ENCODE data around the gene PSMG1. TPM values are rescaled to one million over a fixed set of nuclear protein-coding genes. Genes with fewer than 3 reads are reported as not detected.
"Not testable (repeated sequence)": the region's sequence is repeated elsewhere in the genome, so short reads cannot be mapped to it uniquely, and the experiment has no call there.

PSMG1 gene
- polyA plus RNA-seq, 1 experiment: 60.0 TPM

- POLR2A ChIA-PET: no interaction called here
- no peak for TF ChIP-seq CTCF (IDR thresholded peaks at IDR 0.05; ENCODE audit: low read depth, low read length)
- no peak overlapping the region for H3K4me3 ChIP-seq (ENCODE audit: low read depth, low read length)
- H3K9me3 ChIP-seq (ENCODE audit: control insufficient read depth, insufficient read depth, low read length): no peaks in the 10 kb centered on the region
- no peak overlapping the region for H3K27ac ChIP-seq (ENCODE audit: low read depth, low read length)
- no peaks in the 10 kb centered on the region for H3K27me3 ChIP-seq (ENCODE audit: control insufficient read depth, insufficient read depth, low read length)
- CTCF ChIA-PET: no interaction called here
- DNase-seq (ENCODE audit: low read depth, low spot score): no peak
These were observed 38.2 kb upstream of the PSMG1 start for GRCh38 chr21:39221282-39221996.

GRCh38 chr21:39220875-39221274 lies 37.6 kb upstream of the PSMG1 start:
- H3K9me3 ChIP-seq (ENCODE audit: control insufficient read depth, insufficient read depth, low read length); H3K27me3 ChIP-seq (ENCODE audit: control insufficient read depth, insufficient read depth, low read length); H3K27ac ChIP-seq (ENCODE audit: low read depth, low read length); CTCF ChIA-PET; POLR2A ChIA-PET; H3K4me3 ChIP-seq (ENCODE audit: low read depth, low read length); DNase-seq (ENCODE audit: low read depth, low spot score): not testable (repeated sequence)

- no peak for TF ChIP-seq CTCF (IDR thresholded peaks at IDR 0.05; ENCODE audit: low read depth, low read length)
- Histone ChIP-seq H3K27ac (ENCODE audit: low read depth, low read length) (no peak overlapping the region), H3K4me3 (ENCODE audit: low read depth, low read length) (no peak overlapping the region), H3K9me3 (ENCODE audit: control insufficient read depth, insufficient read depth, low read length) (no peaks in the 10 kb centered on the region), H3K27me3 (ENCODE audit: control insufficient read depth, insufficient read depth, low read length) (no peaks in the 10 kb centered on the region)
- DNase-seq (ENCODE audit: low read depth, low spot score): no peak
- ChIA-PET CTCF (no interaction called here), POLR2A (no interaction called here)
These were observed 36.9 kb upstream of the PSMG1 start for GRCh38 chr21:39220150-39220549.

GRCh38 chr21:39218082-39218409 lies 34.8 kb upstream of the PSMG1 start:
- ChIA-PET CTCF (no interaction called here), POLR2A (no interaction called here)
- no peak for DNase-seq (ENCODE audit: low read depth, low spot score)
- Histone ChIP-seq H3K27me3 (ENCODE audit: control insufficient read depth, insufficient read depth, low read length) (no peaks in the 10 kb centered on the region), H3K27ac (ENCODE audit: low read depth, low read length) (no peak overlapping the region), H3K4me3 (ENCODE audit: low read depth, low read length) (no peak overlapping the region), H3K9me3 (ENCODE audit: control insufficient read depth, insufficient read depth, low read length) (no peaks in the 10 kb centered on the region)
- no peak for TF ChIP-seq CTCF (IDR thresholded peaks at IDR 0.05; ENCODE audit: low read depth, low read length)

GRCh38 chr21:39217356-39218081 lies 34.3 kb upstream of the PSMG1 start:
- Histone ChIP-seq H3K27me3 (ENCODE audit: control insufficient read depth, insufficient read depth, low read length) (no peaks in the 10 kb centered on the region), H3K27ac (ENCODE audit: low read depth, low read length) (no peak overlapping the region), H3K4me3 (ENCODE audit: low read depth, low read length) (no peak overlapping the region), H3K9me3 (ENCODE audit: control insufficient read depth, insufficient read depth, low read length) (no peaks in the 10 kb centered on the region)
- CTCF ChIA-PET: no interaction called here
- TF ChIP-seq CTCF (IDR thresholded peaks at IDR 0.05; ENCODE audit: low read depth, low read length): no peak
- no peak for DNase-seq (ENCODE audit: low read depth, low spot score)
- POLR2A ChIA-PET: no interaction called here

Data from AG04450 (cell line).